H9 (cell line): Measurements from ENCODE around the gene TMEM97. TPM values are rescaled to one million over a fixed set of nuclear protein-coding genes. Genes with fewer than 3 reads are reported as not detected.

Experiments
- DNase-seq: peaks from one replicate; pipeline ENCODE4 v3.0.0-alpha.2; 2017
- H2AFZ ChIP-seq: one replicate; pipeline ENCODE4 v1.6.1; 2013; ENCODE audit warnings: mild to moderate bottlenecking, low read length, control low read depth, moderate library complexity
- H2AK5ac ChIP-seq: 2 replicates; pipeline ENCODE4 v1.6.1; 2013; ENCODE audit warnings: low read length, control low read depth, mixed read lengths; ENCODE audit not compliant: insufficient read length
- H2BK120ac ChIP-seq: one replicate; pipeline ENCODE4 v1.6.1; 2013; ENCODE audit warnings: low read depth, mild to moderate bottlenecking, low read length, control low read depth, inconsistent platforms; ENCODE audit not compliant: poor library complexity, severe bottlenecking
- H2BK12ac ChIP-seq: 2 replicates; pipeline ENCODE4 v1.6.1; 2013; ENCODE audit warnings: low read length, control low read depth, mixed read lengths, low read depth; ENCODE audit not compliant: insufficient read length
- H2BK15ac ChIP-seq: 2 replicates; pipeline ENCODE4 v1.6.1; 2013; ENCODE audit warnings: low read depth, low read length, control low read depth
- H2BK20ac ChIP-seq: one replicate; pipeline ENCODE4 v1.6.1; 2013; ENCODE audit warnings: low read depth, mild to moderate bottlenecking, low read length, control low read depth, inconsistent platforms; ENCODE audit not compliant: poor library complexity, severe bottlenecking
- H2BK5ac ChIP-seq: 2 replicates; pipeline ENCODE4 v1.6.1; 2013; ENCODE audit warnings: low read length, control low read depth, mixed read lengths; ENCODE audit not compliant: insufficient read length
- H3K14ac ChIP-seq: 2 replicates; pipeline ENCODE4 v1.6.1; 2013; ENCODE audit warnings: low read length, control low read depth; ENCODE audit not compliant: insufficient read depth
- H3K18ac ChIP-seq: 2 replicates; pipeline ENCODE4 v1.6.1; 2013; ENCODE audit warnings: low read depth, mild to moderate bottlenecking, mixed read lengths, low read length, control low read depth; ENCODE audit not compliant: insufficient read length
- H3K23ac ChIP-seq: 2 replicates; pipeline ENCODE4 v1.6.1; 2013; ENCODE audit warnings: low read length, control low read depth, mixed read lengths, low read depth; ENCODE audit not compliant: insufficient read length
- H3K23me2 ChIP-seq: 2 replicates; pipeline ENCODE4 v1.6.1; 2013; ENCODE audit warnings: low read depth, mild to moderate bottlenecking, mixed read lengths, low read length, control low read depth; ENCODE audit not compliant: insufficient read length, poor library complexity, severe bottlenecking
- H3K27ac ChIP-seq: 2 replicates; pipeline ENCODE4 v1.5.1; 2013; ENCODE audit warnings: low read length, control low read depth, mixed read lengths, low read depth; ENCODE audit not compliant: insufficient read length
- H3K27me3 ChIP-seq: 2 replicates; pipeline ENCODE4 v1.6.1; 2013; ENCODE audit warnings: low read length, control low read depth, inconsistent platforms; ENCODE audit not compliant: insufficient read depth
- H3K4ac ChIP-seq: 2 replicates; pipeline ENCODE4 v1.6.1; 2013; ENCODE audit warnings: low read depth, mild to moderate bottlenecking, control low read depth, inconsistent platforms, low read length, moderate library complexity
- H3K4me1 ChIP-seq: 2 replicates; pipeline ENCODE4 v1.6.1; 2013; ENCODE audit warnings: low read length, control low read depth, inconsistent platforms; ENCODE audit not compliant: insufficient read depth
- H3K4me2 ChIP-seq: 2 replicates; pipeline ENCODE4 v1.6.1; 2013; ENCODE audit warnings: low read length, control low read depth, mixed read lengths; ENCODE audit not compliant: insufficient read length, insufficient read depth
- H3K56ac ChIP-seq: 2 replicates; pipeline ENCODE4 v1.6.1; 2013; ENCODE audit warnings: low read depth, mild to moderate bottlenecking, mixed read lengths, low read length, control low read depth; ENCODE audit not compliant: insufficient read length
- H3K79me1 ChIP-seq: 2 replicates; pipeline ENCODE4 v1.6.1; 2013; ENCODE audit warnings: low read depth, mild to moderate bottlenecking, moderate library complexity, low read length, control low read depth, inconsistent platforms; ENCODE audit not compliant: insufficient read depth, poor library complexity, severe bottlenecking
- H3K79me2 ChIP-seq: 2 replicates; pipeline ENCODE4 v1.6.1; 2013; ENCODE audit warnings: low read length, control low read depth, inconsistent platforms; ENCODE audit not compliant: insufficient read depth
- H3K9ac ChIP-seq: 2 replicates; pipeline ENCODE4 v1.6.1; 2013; ENCODE audit warnings: low read length, control low read depth, mixed read lengths; ENCODE audit not compliant: insufficient read length; ENCODE audit errors: extremely low read depth
- H3K9me3 ChIP-seq: one replicate; pipeline ENCODE4 v1.6.1; 2013; ENCODE audit warnings: low read depth, low read length, inconsistent platforms; ENCODE audit not compliant: control insufficient read depth
- H3T11ph ChIP-seq: one replicate; pipeline ENCODE4 v1.6.1; 2013; ENCODE audit warnings: mild to moderate bottlenecking, low read length, control low read depth, inconsistent platforms
- H4K20me1 ChIP-seq: one replicate; pipeline ENCODE4 v1.6.1; 2013; ENCODE audit not compliant: control insufficient read depth, insufficient read length, insufficient read depth
- H4K5ac ChIP-seq: 2 replicates; pipeline ENCODE4 v1.6.1; 2013; ENCODE audit warnings: low read depth, mild to moderate bottlenecking, mixed read lengths, low read length, control low read depth; ENCODE audit not compliant: insufficient read length
- H4K8ac ChIP-seq: replicated peaks from 2 replicates; pipeline ENCODE4 v1.6.1; 2013; ENCODE audit warnings: low read length, control low read depth, mixed read lengths, low read depth; ENCODE audit not compliant: insufficient read length
- H4K91ac ChIP-seq: 2 replicates; pipeline ENCODE4 v1.6.1; 2013; ENCODE audit warnings: low read depth, mild to moderate bottlenecking, moderate library complexity, mixed read lengths, low read length, control low read depth; ENCODE audit not compliant: insufficient read length
- H3K27ac Mint-ChIP-seq, 3 experiments: 2 replicates in 2 of 3; 3 replicates in 1 of 3; pipeline ENCODE4 v1.8.0; 2020 to 2021; ENCODE audit warnings: mixed read lengths in 3 of 3, mild to moderate bottlenecking in 1 of 3, moderate library complexity in 1 of 3
- H3K27me3 Mint-ChIP-seq: 2 replicates; pipeline ENCODE4 v1.8.0; 2021; ENCODE audit warnings: low read depth, mild to moderate bottlenecking, moderate library complexity, mixed read lengths
- H3K36me3 Mint-ChIP-seq, 3 experiments: 2 replicates in 2 of 3; 3 replicates in 1 of 3; pipeline ENCODE4 v1.8.0; 2020 to 2021; ENCODE audit warnings: low read depth in 3 of 3, mixed read lengths in 3 of 3; ENCODE audit not compliant: insufficient read depth in 1 of 3
- H3K4me1 Mint-ChIP-seq, 2 experiments: 2 replicates each; pipeline ENCODE4 v1.8.0; 2020; ENCODE audit warnings: mixed read lengths in 2 of 2
- H3K4me3 Mint-ChIP-seq, 2 experiments: 2 replicates in 1 of 2; 3 replicates in 1 of 2; pipeline ENCODE4 v1.8.0; 2020 to 2021; ENCODE audit warnings: mild to moderate bottlenecking in 2 of 2, mixed read lengths in 2 of 2, moderate library complexity in 1 of 2
- H3K9me3 Mint-ChIP-seq, 2 experiments: 2 replicates in 1 of 2; 3 replicates in 1 of 2; pipeline ENCODE4 v1.8.0; 2020; ENCODE audit warnings: mild to moderate bottlenecking in 2 of 2, mixed read lengths in 2 of 2, moderate library complexity in 1 of 2
- WGBS: extraction: QIAGEN DNeasy Blood & Tissue Kit; methylation state at CpG from one replicate; pipeline ENCODE4 v1.1.7; 2013; ENCODE audit warnings: missing lambda C conversion rate, low lambda C conversion rate, mixed read lengths; ENCODE audit not compliant: insufficient read length; ENCODE audit errors: extremely low coverage; 5-methylcytosine and 5-hydroxymethylcytosine counted together
- total RNA-seq: library from RNA; stranded (reverse); gene quantifications from 2 replicates; pipeline ENCODE4 v1.2.1, GENCODE V29; 2021
- TF ChIP-seq, protein P1 (sequence below): fragments of 200-600 bp; sonication (generic); conservative IDR thresholded peaks from 3 replicates; pipeline ENCODE4 v1.8.0; 2021; ENCODE audit warnings: antibody characterized with exemption, mild to moderate bottlenecking

The TMEM97 gene
- total RNA-seq, 1 experiment from 2014 or later = 116 TPM

DNA sequence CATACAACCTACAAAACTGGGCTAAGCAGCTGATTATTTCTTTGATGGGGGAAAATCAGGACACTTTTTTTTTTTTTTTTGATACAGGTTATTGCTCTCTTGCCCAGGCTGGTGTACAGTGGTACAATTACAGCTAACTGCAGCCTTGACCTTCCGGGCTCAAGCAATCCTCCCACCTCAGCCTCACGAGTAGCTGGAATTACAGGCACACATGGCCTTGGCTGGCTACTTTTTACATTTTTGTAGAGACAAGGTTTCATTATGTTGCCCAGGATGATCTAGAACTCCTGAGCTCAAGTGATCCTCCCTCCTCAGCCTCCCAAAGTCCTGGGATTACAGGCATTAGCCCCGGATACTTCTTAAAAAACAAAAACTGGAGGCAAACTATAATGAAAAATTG is 20.6 kb upstream of the TMEM97 start:
- H2BK15ac ChIP-seq = no peak overlapping the region
- no peak overlapping the region for H4K91ac ChIP-seq
- peaks cover 7 to 8% of the 10 kb centered on the region in 2 experiments for H3K4me1 Mint-ChIP-seq
- no peak overlapping the region for H3K4ac ChIP-seq
- no peak overlapping the region for H2BK20ac ChIP-seq
- H3T11ph ChIP-seq = no peak overlapping the region
- no peaks in the 10 kb centered on the region for H4K20me1 ChIP-seq
- no peak overlapping the region for H3K9ac ChIP-seq
- no peak overlapping the region for H2AK5ac ChIP-seq
- no peaks in the 10 kb centered on the region for H3K23me2 ChIP-seq
- H3K9me3 Mint-ChIP-seq = no peaks in the 10 kb centered on the region
- H3K79me1 ChIP-seq = no peaks in the 10 kb centered on the region
- no peak overlapping the region for H2BK120ac ChIP-seq
- no peaks in the 10 kb centered on the region for H3K9me3 ChIP-seq
- H3K27me3 Mint-ChIP-seq = no peaks in the 10 kb centered on the region
- H3K4me1 ChIP-seq = no peaks in the 10 kb centered on the region; the same call in 1 of the 2 replicates
- H3K27ac ChIP-seq = no peak overlapping the region
- TF ChIP-seq, protein P1, sequence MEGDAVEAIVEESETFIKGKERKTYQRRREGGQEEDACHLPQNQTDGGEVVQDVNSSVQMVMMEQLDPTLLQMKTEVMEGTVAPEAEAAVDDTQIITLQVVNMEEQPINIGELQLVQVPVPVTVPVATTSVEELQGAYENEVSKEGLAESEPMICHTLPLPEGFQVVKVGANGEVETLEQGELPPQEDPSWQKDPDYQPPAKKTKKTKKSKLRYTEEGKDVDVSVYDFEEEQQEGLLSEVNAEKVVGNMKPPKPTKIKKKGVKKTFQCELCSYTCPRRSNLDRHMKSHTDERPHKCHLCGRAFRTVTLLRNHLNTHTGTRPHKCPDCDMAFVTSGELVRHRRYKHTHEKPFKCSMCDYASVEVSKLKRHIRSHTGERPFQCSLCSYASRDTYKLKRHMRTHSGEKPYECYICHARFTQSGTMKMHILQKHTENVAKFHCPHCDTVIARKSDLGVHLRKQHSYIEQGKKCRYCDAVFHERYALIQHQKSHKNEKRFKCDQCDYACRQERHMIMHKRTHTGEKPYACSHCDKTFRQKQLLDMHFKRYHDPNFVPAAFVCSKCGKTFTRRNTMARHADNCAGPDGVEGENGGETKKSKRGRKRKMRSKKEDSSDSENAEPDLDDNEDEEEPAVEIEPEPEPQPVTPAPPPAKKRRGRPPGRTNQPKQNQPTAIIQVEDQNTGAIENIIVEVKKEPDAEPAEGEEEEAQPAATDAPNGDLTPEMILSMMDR = no peak
- no peak overlapping the region for H3K4me3 Mint-ChIP-seq
- no peak overlapping the region for H3K27ac Mint-ChIP-seq
- no peak overlapping the region for H3K23ac ChIP-seq
- DNase-seq = no peak
- no peaks in the 10 kb centered on the region for H3K27me3 ChIP-seq
- H4K5ac ChIP-seq = no peak overlapping the region
- no CpG with 5 or more reads among the region's 3 CpGs for WGBS
- H3K79me2 ChIP-seq = no peaks in the 10 kb centered on the region
- no peak overlapping the region for H4K8ac ChIP-seq
- H3K18ac ChIP-seq = no peak overlapping the region
- H2BK12ac ChIP-seq = no peak overlapping the region
- no peak overlapping the region for H3K56ac ChIP-seq
- no peak overlapping the region for H3K4me2 ChIP-seq
- H3K14ac ChIP-seq = no peak overlapping the region
- H2AFZ ChIP-seq = no peak overlapping the region
- no peak overlapping the region for H2BK5ac ChIP-seq
- H3K36me3 Mint-ChIP-seq = no peaks in the 10 kb centered on the region
